Activated CD4-positive, alpha-beta T cell treated with anti-CD3 and anti-CD28 coated beads, Interleukin-2, amount 10 ng/mL, durations not matched to agents 7 days and 5 days (primary cell): ENCODE results near the gene DENND2D. TPM values are rescaled to one million over a fixed set of nuclear protein-coding genes. Genes with fewer than 3 reads are reported as not detected.

ENCODE experiments used
- CTCF ChIA-PET: fragments of 350-600 bp; sonication (Branson Sonifier 250); formaldehyde crosslinking; loops from one replicate; lab custom pipeline; 2021; ENCODE audit warnings: antibody characterized with exemption; lab: Charles Lee
- POLR2A ChIA-PET: fragments of 350-600 bp; sonication (Branson Sonifier 250); formaldehyde crosslinking; loops from one replicate; lab custom pipeline; 2021; ENCODE audit warnings: antibody characterized with exemption; lab: Charles Lee
- DNase-seq: peaks from one replicate; pipeline ENCODE4 v3.0.0-alpha.2; 2020
- H3K27ac Mint-ChIP-seq: one replicate; pipeline ENCODE4 v1.8.0; 2021; ENCODE audit warnings: mild to moderate bottlenecking, moderate library complexity, mixed read lengths
- H3K27me3 Mint-ChIP-seq: one replicate; pipeline ENCODE4 v1.8.0; 2021; ENCODE audit warnings: mixed read lengths
- H3K36me3 Mint-ChIP-seq: one replicate; pipeline ENCODE4 v1.8.0; 2021; ENCODE audit warnings: low read depth, mixed read lengths
- H3K4me1 Mint-ChIP-seq: one replicate; pipeline ENCODE4 v1.8.0; 2021; ENCODE audit warnings: mixed read lengths
- H3K4me3 Mint-ChIP-seq: one replicate; pipeline ENCODE4 v1.8.0; 2021; ENCODE audit warnings: mild to moderate bottlenecking, moderate library complexity, mixed read lengths
- H3K9me3 Mint-ChIP-seq: one replicate; pipeline ENCODE4 v1.8.0; 2021; ENCODE audit warnings: mixed read lengths
- total RNA-seq, 2 experiments: library from RNA; stranded (reverse); gene quantifications; one replicate each; pipeline ENCODE4 v1.2.3, GENCODE V29; 2021

DENND2D gene, protein sequence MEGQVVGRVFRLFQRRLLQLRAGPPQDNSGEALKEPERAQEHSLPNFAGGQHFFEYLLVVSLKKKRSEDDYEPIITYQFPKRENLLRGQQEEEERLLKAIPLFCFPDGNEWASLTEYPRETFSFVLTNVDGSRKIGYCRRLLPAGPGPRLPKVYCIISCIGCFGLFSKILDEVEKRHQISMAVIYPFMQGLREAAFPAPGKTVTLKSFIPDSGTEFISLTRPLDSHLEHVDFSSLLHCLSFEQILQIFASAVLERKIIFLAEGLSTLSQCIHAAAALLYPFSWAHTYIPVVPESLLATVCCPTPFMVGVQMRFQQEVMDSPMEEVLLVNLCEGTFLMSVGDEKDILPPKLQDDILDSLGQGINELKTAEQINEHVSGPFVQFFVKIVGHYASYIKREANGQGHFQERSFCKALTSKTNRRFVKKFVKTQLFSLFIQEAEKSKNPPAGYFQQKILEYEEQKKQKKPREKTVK
- total RNA-seq = 100 to 1,000 TPM; 329 to 349 TPM

GRCh38 chr1:111199881-111200801, at the start of gene DENND2D:
Gene DENND2D, minus strand, starts transcription at chr1:111200646. Its CDS starts 187 bp downstream, at chr1:111200459.
- Mint-ChIP-seq H3K27ac (peak within 1 kb of the TSS; percentile 98), H3K27me3 (no peaks in the 10 kb centered on the region), H3K9me3 (no peaks in the 10 kb centered on the region), H3K36me3 (peaks cover 62% of the 10 kb centered on the region), H3K4me3 (peak within 1 kb of the TSS; percentile 100), H3K4me1 (peaks cover 67% of the 10 kb centered on the region)
- DNase-seq = peak; percentile 70
- ChIA-PET CTCF (interaction anchor here (1.0 to 3.5 kb wide), 12 partner anchors 9 to 340 kb away, joined by 3 to 17 read pairs (median 4); no protein-coding TSS in a partner anchor), POLR2A (interaction anchor here (1.1 to 4.0 kb wide), 4 partner anchors 15 to 21 kb away, joined by 5 to 32 read pairs (median 16); no protein-coding TSS in a partner anchor)

GRCh38 chr1:111249960-111250359, 49.5 kb upstream of the DENND2D start:
- no peaks in the 10 kb centered on the region for H3K27me3 Mint-ChIP-seq
- CTCF ChIA-PET = interaction anchor here (0.7 to 1.7 kb wide), 4 partner anchors 11 to 40 kb away, joined by 3 to 5 read pairs (median 4); no protein-coding TSS in a partner anchor
- no peaks in the 10 kb centered on the region for H3K36me3 Mint-ChIP-seq
- H3K27ac Mint-ChIP-seq = peak overlapping the region; percentile 37
- peaks cover 9% of the 10 kb centered on the region for H3K4me1 Mint-ChIP-seq
- H3K9me3 Mint-ChIP-seq = no peaks in the 10 kb centered on the region
- POLR2A ChIA-PET = no interaction called here
- no peak for DNase-seq
- H3K4me3 Mint-ChIP-seq = no peak overlapping the region

DNA sequence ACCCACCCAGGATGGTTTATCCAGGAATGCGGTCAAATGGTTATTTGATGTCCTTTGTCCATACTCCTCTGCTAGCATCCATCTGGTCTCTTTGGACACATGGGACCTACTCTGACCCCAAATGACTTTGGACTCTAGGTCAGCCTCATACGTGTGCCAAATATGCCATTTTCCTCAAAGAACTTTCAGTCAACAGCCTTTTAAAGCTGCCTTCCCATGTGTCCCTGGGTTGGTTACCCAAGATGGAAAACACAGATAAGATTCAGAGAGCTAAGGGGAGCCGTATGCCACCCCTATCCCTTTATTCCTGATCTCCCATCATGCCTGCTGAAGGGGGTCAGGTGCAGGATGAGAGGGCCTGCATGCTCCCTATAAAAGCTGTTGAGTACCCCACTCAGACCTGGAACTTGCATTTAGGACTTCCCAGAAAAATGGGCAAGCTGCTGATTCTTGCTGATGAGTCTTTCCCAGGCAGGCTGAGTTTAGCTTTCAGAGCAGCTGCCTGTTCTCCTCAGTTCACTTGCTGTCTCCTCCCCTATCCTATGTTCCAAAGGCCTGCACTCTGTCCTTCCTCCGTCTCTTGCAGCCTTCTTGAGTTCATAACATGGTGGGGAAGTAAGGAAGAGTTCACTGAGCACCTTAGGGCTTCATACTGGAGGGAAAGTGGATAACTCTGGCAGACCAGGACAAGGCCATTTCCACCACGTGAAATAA, 46.8 kb upstream of the DENND2D start:
- H3K36me3 Mint-ChIP-seq = peaks cover 16% of the 10 kb centered on the region
- ChIA-PET POLR2A (no interaction called here), CTCF (interaction anchor here (0.6 to 1.6 kb wide), 3 partner anchors 8 to 238 kb away, joined by 3 to 4 read pairs (median 4); no protein-coding TSS in a partner anchor)
- no peak for DNase-seq
- H3K4me3 Mint-ChIP-seq = no peak overlapping the region
- no peak overlapping the region for H3K27ac Mint-ChIP-seq
- H3K27me3 Mint-ChIP-seq = no peaks in the 10 kb centered on the region
- peaks cover 9% of the 10 kb centered on the region for H3K4me1 Mint-ChIP-seq
- no peaks in the 10 kb centered on the region for H3K9me3 Mint-ChIP-seq

DNA sequence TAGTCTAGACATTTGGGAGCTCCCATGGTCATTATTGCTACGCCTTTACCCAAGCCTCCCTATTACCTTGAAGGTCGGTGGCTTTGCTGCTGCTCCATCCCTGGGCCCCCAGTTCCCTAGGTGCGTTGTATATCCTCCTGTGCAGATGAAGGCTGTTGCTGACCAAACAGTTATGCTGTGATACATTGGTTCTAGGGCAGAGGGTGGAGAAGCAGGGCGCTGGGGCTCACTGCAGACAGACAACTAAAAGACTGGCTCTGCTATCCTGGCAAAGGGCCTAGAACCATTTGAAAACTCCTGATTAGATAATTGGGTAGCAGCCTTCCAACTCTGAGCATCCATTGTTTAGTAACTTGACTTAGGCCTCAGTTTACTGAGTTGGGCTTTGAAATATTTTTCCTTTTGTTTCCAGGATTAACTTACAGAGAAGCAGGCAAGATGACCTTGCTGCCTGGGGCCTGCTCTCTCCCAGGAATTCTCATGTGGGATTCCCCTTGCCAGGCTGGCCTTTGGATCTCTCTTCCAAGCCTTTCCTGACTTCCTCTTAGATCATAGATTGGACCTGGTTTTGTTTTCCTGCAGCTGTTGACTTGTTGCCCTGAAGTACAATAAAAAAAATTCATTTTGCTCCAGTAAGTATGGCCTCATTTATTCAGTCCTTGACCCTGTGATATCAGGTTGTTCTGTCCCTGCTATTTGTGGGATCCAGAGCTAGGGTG, 42.5 kb upstream of the DENND2D start:
- H3K4me1 Mint-ChIP-seq = no peaks in the 10 kb centered on the region
- no peak for DNase-seq
- H3K4me3 Mint-ChIP-seq = no peak overlapping the region
- CTCF ChIA-PET = interaction anchor here (1.1 to 1.5 kb wide), 3 partner anchors 10 to 45 kb away, joined by 3 to 4 read pairs (median 3); no protein-coding TSS in a partner anchor
- H3K36me3 Mint-ChIP-seq = peaks cover 52% of the 10 kb centered on the region
- no peaks in the 10 kb centered on the region for H3K9me3 Mint-ChIP-seq
- POLR2A ChIA-PET = no interaction called here
- H3K27me3 Mint-ChIP-seq = no peaks in the 10 kb centered on the region
- H3K27ac Mint-ChIP-seq = peak overlapping the region; percentile 5

DNA sequence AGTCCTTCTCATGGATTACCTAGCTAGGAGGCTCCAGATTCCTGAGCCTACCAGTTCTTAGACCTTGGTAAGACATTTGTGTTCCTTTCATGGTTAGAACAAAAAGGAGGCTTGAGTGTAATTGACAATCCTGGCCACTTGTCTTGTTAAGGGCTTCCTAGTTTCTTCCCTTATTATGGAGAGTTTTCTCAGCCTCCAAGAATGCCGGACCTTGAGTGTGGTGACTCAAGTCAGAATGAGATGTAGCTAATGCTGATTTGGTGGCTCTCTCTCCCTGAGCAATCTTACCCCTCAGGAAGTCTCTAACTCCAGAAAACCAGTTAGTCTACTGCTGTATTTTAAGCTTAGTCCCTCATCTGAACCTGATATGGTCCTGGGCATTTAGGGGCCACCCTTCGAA, 41.4 kb upstream of the DENND2D start:
- no peaks in the 10 kb centered on the region for H3K4me1 Mint-ChIP-seq
- CTCF ChIA-PET = interaction anchor here (1.5 kb wide), 2 partner anchors 9 to 13 kb away, joined by 3 to 4 read pairs; no protein-coding TSS in a partner anchor
- POLR2A ChIA-PET = no interaction called here
- no peak overlapping the region for H3K27ac Mint-ChIP-seq
- H3K27me3 Mint-ChIP-seq = no peaks in the 10 kb centered on the region
- H3K9me3 Mint-ChIP-seq = peaks cover 3% of the 10 kb centered on the region
- no peak overlapping the region for H3K4me3 Mint-ChIP-seq
- DNase-seq = no peak
- H3K36me3 Mint-ChIP-seq = peaks cover 63% of the 10 kb centered on the region

- Mint-ChIP-seq H3K9me3 (peaks cover 3% of the 10 kb centered on the region), H3K27me3 (no peaks in the 10 kb centered on the region), H3K4me1 (peaks cover 5% of the 10 kb centered on the region), H3K36me3 (peaks cover 83% of the 10 kb centered on the region), H3K27ac (no peak overlapping the region), H3K4me3 (no peak overlapping the region)
- ChIA-PET CTCF (interaction anchor here (0.6 to 1.5 kb wide), 4 partner anchors 10 to 201 kb away, joined by 4 to 6 read pairs (median 4); no protein-coding TSS in a partner anchor), POLR2A (no interaction called here)
- DNase-seq = no peak
Measured at GRCh38 chr1:111238056-111238795, 37.8 kb upstream of the DENND2D start.

- H3K9me3 Mint-ChIP-seq = peaks cover 3% of the 10 kb centered on the region
- CTCF ChIA-PET = interaction anchor here (0.9 kb wide), 1 partner anchor 11 kb away, joined by 3 read pairs; no protein-coding TSS in a partner anchor
- no peak overlapping the region for H3K4me3 Mint-ChIP-seq
- no peaks in the 10 kb centered on the region for H3K27me3 Mint-ChIP-seq
- peaks cover 12% of the 10 kb centered on the region for H3K4me1 Mint-ChIP-seq
- peaks cover 79% of the 10 kb centered on the region for H3K36me3 Mint-ChIP-seq
- H3K27ac Mint-ChIP-seq = no peak overlapping the region
- DNase-seq = no peak
- POLR2A ChIA-PET = no interaction called here
Measured at GRCh38 chr1:111236806-111237205, 36.4 kb upstream of the DENND2D start.

- Mint-ChIP-seq H3K9me3 (peaks cover 3% of the 10 kb centered on the region), H3K27ac (no peak overlapping the region), H3K36me3 (peaks cover 80% of the 10 kb centered on the region), H3K27me3 (no peaks in the 10 kb centered on the region), H3K4me3 (no peak overlapping the region), H3K4me1 (peaks cover 16% of the 10 kb centered on the region)
- DNase-seq = no peak
- ChIA-PET POLR2A (interaction anchor here (0.7 kb wide), 1 partner anchor 104 kb away, joined by 4 read pairs; no protein-coding TSS in a partner anchor), CTCF (interaction anchor here (0.9 kb wide), 1 partner anchor 10 kb away, joined by 3 read pairs; no protein-coding TSS in a partner anchor)
Measured at GRCh38 chr1:111236379-111236778, 35.9 kb upstream of the DENND2D start.

GRCh38 chr1:111234866-111235265, 34.4 kb upstream of the DENND2D start:
- Mint-ChIP-seq H3K36me3 (peaks cover 77% of the 10 kb centered on the region), H3K27ac (no peak overlapping the region), H3K4me1 (peaks cover 28% of the 10 kb centered on the region), H3K9me3 (peaks cover 6% of the 10 kb centered on the region), H3K4me3 (no peak overlapping the region), H3K27me3 (no peaks in the 10 kb centered on the region)
- DNase-seq = no peak
- POLR2A ChIA-PET = no interaction called here
- CTCF ChIA-PET = interaction anchor here (0.6 kb wide), 1 partner anchor 429 kb away, joined by 3 read pairs; no protein-coding TSS in a partner anchor

DNA sequence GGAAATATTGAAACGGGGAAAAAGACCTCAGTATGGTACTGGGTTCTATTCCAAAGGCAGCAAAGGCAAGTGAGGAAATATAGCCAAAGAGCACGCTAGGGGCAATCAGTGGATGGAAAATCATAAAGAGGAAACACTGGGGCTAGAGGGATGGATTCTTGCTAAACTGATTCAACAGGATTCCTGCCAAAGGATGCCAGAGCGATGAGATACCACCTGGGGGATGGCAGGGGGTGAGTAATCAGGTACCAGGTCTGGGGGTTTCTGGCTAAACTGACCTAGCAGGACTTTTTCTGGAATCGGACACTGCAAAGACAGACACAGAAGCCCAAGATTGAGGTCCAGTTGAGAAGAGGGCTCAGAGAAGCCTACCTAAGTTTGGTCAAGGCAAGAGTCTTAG, 33.8 kb upstream of the DENND2D start:
- no peaks in the 10 kb centered on the region for H3K27me3 Mint-ChIP-seq
- no peak overlapping the region for H3K27ac Mint-ChIP-seq
- POLR2A ChIA-PET = no interaction called here
- H3K9me3 Mint-ChIP-seq = peaks cover 7% of the 10 kb centered on the region
- DNase-seq = no peak
- H3K4me1 Mint-ChIP-seq = peaks cover 31% of the 10 kb centered on the region
- CTCF ChIA-PET = no interaction called here
- H3K36me3 Mint-ChIP-seq = peaks cover 73% of the 10 kb centered on the region
- no peak overlapping the region for H3K4me3 Mint-ChIP-seq

DNA sequence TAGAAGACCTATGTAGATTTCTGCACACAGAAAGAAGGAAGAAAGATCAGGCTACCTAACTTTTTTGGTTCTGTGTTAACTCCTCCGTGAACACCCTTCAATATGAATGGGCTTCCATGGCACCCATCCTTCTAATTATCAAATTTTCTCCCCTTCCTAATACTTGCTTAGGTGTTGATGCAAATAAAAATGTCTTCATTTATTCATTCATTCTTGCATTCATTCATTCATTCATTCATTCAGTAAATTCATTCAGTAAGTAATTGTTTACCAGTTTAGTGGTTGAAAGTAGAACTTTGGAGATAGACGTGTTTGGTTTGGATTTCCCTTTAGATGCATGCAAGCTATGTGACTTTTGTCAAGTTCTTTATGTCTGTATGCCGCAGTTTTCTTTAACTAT, 31.7 kb upstream of the DENND2D start:
- CTCF ChIA-PET = interaction anchor here (1.2 to 1.6 kb wide), 4 partner anchors 9 to 131 kb away, joined by 3 to 4 read pairs (median 3); no protein-coding TSS in a partner anchor
- Mint-ChIP-seq H3K4me1 (peaks cover 52% of the 10 kb centered on the region), H3K27me3 (no peaks in the 10 kb centered on the region), H3K4me3 (peak overlapping the region; percentile 87), H3K9me3 (peaks cover 5% of the 10 kb centered on the region), H3K36me3 (peaks cover 59% of the 10 kb centered on the region), H3K27ac (no peak overlapping the region)
- DNase-seq = no peak
- POLR2A ChIA-PET = no interaction called here
